ENCODE data around the gene ZNF292. TPM values are rescaled to one million over a fixed set of nuclear protein-coding genes. Genes with fewer than 3 reads are reported as not detected.

ZNF292 gene
- total RNA-seq, 1 experiment from 2014 or later: 44.6 TPM

GRCh38 chr6:87257046-87257445 lies 101.7 kb downstream of the ZNF292 start:
- CTCF ChIA-PET: no interaction called here
- TF ChIP-seq CTCF (IDR thresholded peaks at IDR 0.05; ENCODE audit: unreplicated experiment): no peak
- Mint-ChIP-seq H3K4me1 (ENCODE audit: low read depth, unreplicated experiment) (no peaks in the 10 kb centered on the region), H3K4me3 (ENCODE audit: low read depth, unreplicated experiment) (no peak overlapping the region), H3K27me3 (ENCODE audit: unreplicated experiment) (no peaks in the 10 kb centered on the region), H3K9me3 (ENCODE audit: low read depth, unreplicated experiment) (no peaks in the 10 kb centered on the region), H3K36me3 (ENCODE audit: insufficient read depth, unreplicated experiment) (peaks cover 61% of the 10 kb centered on the region), H3K27ac (ENCODE audit: unreplicated experiment) (no peak overlapping the region)
- BruUV-seq (replicated peaks): no TSS peak
- DNase-seq: no peak
- intact Hi-C loops (cut with micrococcal nuclease; ENCODE audit: unreplicated experiment): no loop called here

GRCh38 chr6:87257565-87257964 lies 102.2 kb downstream of the ZNF292 start:
- peaks cover 56% of the 10 kb centered on the region for H3K36me3 Mint-ChIP-seq (ENCODE audit: insufficient read depth, unreplicated experiment)
- no peaks in the 10 kb centered on the region for H3K27me3 Mint-ChIP-seq (ENCODE audit: unreplicated experiment)
- intact Hi-C loops (cut with micrococcal nuclease; ENCODE audit: unreplicated experiment): no loop called here
- H3K4me3 Mint-ChIP-seq (ENCODE audit: low read depth, unreplicated experiment): no peak overlapping the region
- DNase-seq: no peak
- no peaks in the 10 kb centered on the region for H3K4me1 Mint-ChIP-seq (ENCODE audit: low read depth, unreplicated experiment)
- TF ChIP-seq CTCF (IDR thresholded peaks at IDR 0.05; ENCODE audit: unreplicated experiment): no peak
- no peak overlapping the region for H3K27ac Mint-ChIP-seq (ENCODE audit: unreplicated experiment)
- CTCF ChIA-PET: no interaction called here
- no TSS peak for BruUV-seq (replicated peaks)
- H3K9me3 Mint-ChIP-seq (ENCODE audit: low read depth, unreplicated experiment): no peaks in the 10 kb centered on the region

GRCh38 chr6:87257975-87258374 lies 102.6 kb downstream of the ZNF292 start:
- Mint-ChIP-seq H3K27me3 (ENCODE audit: unreplicated experiment) (no peaks in the 10 kb centered on the region), H3K4me1 (ENCODE audit: low read depth, unreplicated experiment) (no peaks in the 10 kb centered on the region), H3K4me3 (ENCODE audit: low read depth, unreplicated experiment) (no peak overlapping the region), H3K27ac (ENCODE audit: unreplicated experiment) (no peak overlapping the region), H3K9me3 (ENCODE audit: low read depth, unreplicated experiment) (no peaks in the 10 kb centered on the region), H3K36me3 (ENCODE audit: insufficient read depth, unreplicated experiment) (peaks cover 56% of the 10 kb centered on the region)
- no TSS peak for BruUV-seq (replicated peaks)
- intact Hi-C loops (cut with micrococcal nuclease; ENCODE audit: unreplicated experiment): no loop called here
- CTCF ChIA-PET: no interaction called here
- no peak for DNase-seq
- no peak for TF ChIP-seq CTCF (IDR thresholded peaks at IDR 0.05; ENCODE audit: unreplicated experiment)

GRCh38 chr6:87259791-87260190 lies 104.4 kb downstream of the ZNF292 start:
- TF ChIP-seq CTCF (IDR thresholded peaks at IDR 0.05; ENCODE audit: unreplicated experiment): no peak
- Mint-ChIP-seq H3K4me1 (ENCODE audit: low read depth, unreplicated experiment) (no peaks in the 10 kb centered on the region), H3K36me3 (ENCODE audit: insufficient read depth, unreplicated experiment) (peaks cover 42% of the 10 kb centered on the region), H3K9me3 (ENCODE audit: low read depth, unreplicated experiment) (no peaks in the 10 kb centered on the region), H3K4me3 (ENCODE audit: low read depth, unreplicated experiment) (no peak overlapping the region), H3K27ac (ENCODE audit: unreplicated experiment) (peak overlapping the region; percentile 25), H3K27me3 (ENCODE audit: unreplicated experiment) (no peaks in the 10 kb centered on the region)
- intact Hi-C loops (cut with micrococcal nuclease; ENCODE audit: unreplicated experiment): loop anchor here (1.0 kb wide), 1 partner anchor 32 kb away; no protein-coding TSS in a partner anchor
- DNase-seq: no peak
- CTCF ChIA-PET: no interaction called here
- no TSS peak for BruUV-seq (replicated peaks)

Measured in Calu3 (cell line).